Measurements from ENCODE around the gene DNM3.
"Not testable (repeated sequence)": the region's sequence is repeated elsewhere in the genome, so short reads cannot be mapped to it uniquely, and the experiment has no call there.

DNA sequence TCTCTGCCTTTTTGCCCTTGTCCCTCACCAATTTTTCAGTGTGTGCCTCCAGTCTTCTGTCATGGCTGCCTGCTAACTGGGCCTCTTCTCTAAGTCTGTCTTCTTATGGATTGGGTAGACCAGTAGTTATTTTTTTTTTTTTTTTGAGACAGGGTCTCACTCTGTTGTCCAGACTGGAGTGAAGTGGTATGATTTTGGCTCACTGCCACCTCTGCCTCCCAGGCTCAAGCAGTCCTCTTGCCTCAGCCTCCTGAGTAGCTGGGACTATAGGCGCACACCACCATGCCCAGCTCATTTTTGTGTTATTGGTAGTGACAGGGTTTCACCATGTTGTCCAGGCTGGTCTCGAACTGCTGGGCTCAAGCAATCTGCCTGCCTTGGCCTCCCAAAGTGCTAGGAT is 41.6 kb upstream of the DNM3 start:
- not testable (repeated sequence) for TF ChIP-seq CTCF (IDR thresholded peaks at IDR 0.05; ENCODE audit: extremely low read depth in 1 of 2, insufficient read depth in 1 of 2, low read depth in 1 of 2, low read length in 2 of 2); POLR2AphosphoS5 (IDR thresholded peaks at IDR 0.05; ENCODE audit: insufficient read depth, low read depth, low read length); POLR2A (IDR thresholded peaks at IDR 0.05; ENCODE audit: low read depth, low read length); MAX (IDR thresholded peaks at IDR 0.05; ENCODE audit: insufficient read depth, insufficient read length); EZH2 (IDR thresholded peaks at IDR 0.05; ENCODE audit: borderline replicate concordance, low read depth, low read length, severe bottlenecking)
